IPS DF 4.7 (cell line): ENCODE data around the gene ZBTB46.
A peak's percentile ranks its signal among the peaks of the same experiment; 100 is the strongest.
"Not testable (repeated sequence)": the region's sequence is repeated elsewhere in the genome, so short reads cannot be mapped to it uniquely, and the experiment has no call there.

Experiments
- DNase-seq: peaks from one replicate; pipeline ENCODE4 v3.0.0-alpha.2; 2013; ENCODE audit warnings: low spot score; ENCODE audit errors: extremely low read depth

The ZBTB46 gene

GRCh38 chr20:63830841-63831588, at the start of gene ZBTB46:
Gene ZBTB46 (minus strand): TSS chr20:63831264. CDS start chr20:63790757, 40,507 bp downstream.
- DNase-seq: no peak

- no peak for DNase-seq
These were observed 48.0 kb upstream of the ZBTB46 start for GRCh38 chr20:63878899-63879663.

GRCh38 chr20:63877755-63878470, 46.8 kb upstream of the ZBTB46 start:
- no peak for DNase-seq

GRCh38 chr20:63876489-63877036, 45.5 kb upstream of the ZBTB46 start:
- DNase-seq: no peak

- DNase-seq: not testable (repeated sequence)
These were observed 43.2 kb upstream of the ZBTB46 start for GRCh38 chr20:63874241-63874640.

- DNase-seq: no peak
These were observed 42.5 kb upstream of the ZBTB46 start for GRCh38 chr20:63873477-63873971.

GRCh38 chr20:63868264-63868663, 37.2 kb upstream of the ZBTB46 start:
- no peak for DNase-seq

GRCh38 chr20:63867042-63867441, 36.0 kb upstream of the ZBTB46 start:
- not testable (repeated sequence) for DNase-seq

- DNase-seq: peak; percentile 97
These were observed 34.0 kb upstream of the ZBTB46 start, which contains the start of gene TPD52L2 for GRCh38 chr20:63864978-63865640. Gene TPD52L2 (plus strand): TSS chr20:63865270. CDS start chr20:63865366, 96 bp downstream.

- DNase-seq: no peak
These were observed 33.5 kb upstream of the ZBTB46 start for GRCh38 chr20:63864545-63864977.

- DNase-seq: no peak
These were observed 32.9 kb upstream of the ZBTB46 start for GRCh38 chr20:63863798-63864544.

- no peak for DNase-seq
These were observed 32.1 kb upstream of the ZBTB46 start for GRCh38 chr20:63863021-63863797.

GRCh38 chr20:63861981-63862901, 31.2 kb upstream of the ZBTB46 start:
- DNase-seq: no peak

- no peak for DNase-seq
These were observed 30.4 kb upstream of the ZBTB46 start, which contains the start of gene ABHD16B for GRCh38 chr20:63861365-63861934. Gene ABHD16B (plus strand): TSS chr20:63861498. CDS start chr20:63861541, 43 bp downstream.

- DNase-seq: no peak
These were observed 29.4 kb upstream of the ZBTB46 start for GRCh38 chr20:63860325-63861051.

- DNase-seq: no peak
These were observed 28.2 kb upstream of the ZBTB46 start for GRCh38 chr20:63859166-63859699.
